H1 (cell line): ENCODE data around the gene TNIK. TPM values are rescaled to one million over a fixed set of nuclear protein-coding genes. Genes with fewer than 3 reads are reported as not detected.

Experiments used
- CTCF ChIA-PET: fragments of 300-600 bp; sonication (Branson Sonifier 250); formaldehyde crosslinking; loops from one replicate; lab custom pipeline; 2021; ENCODE audit not compliant: partially characterized antibody; lab: Charles Lee
- POLR2A ChIA-PET: fragments of 300-600 bp; sonication (Branson Sonifier 250); formaldehyde crosslinking; loops from one replicate; lab custom pipeline; 2021; ENCODE audit warnings: inconsistent platforms; ENCODE audit not compliant: partially characterized antibody; lab: Charles Lee
- DNase-seq, 2 experiments: peaks; one replicate each; pipeline versions ENCODE4 v3.0.0 to v3.0.0-alpha.2; 2010 to 2022; ENCODE audit warnings: low spot score in 2 of 2, low read depth in 1 of 2, mixed read lengths in 1 of 2
- FAIRE-seq: peaks from 2 replicates; lab custom pipeline; 2011; peaks lifted over from hg19 to GRCh38; lab: Jason Lieb, UNC
- H2AFZ ChIP-seq: 2 replicates; pipeline ENCODE4 v1.8.1; 2012; ENCODE audit warnings: low read length, inconsistent platforms
- H2AK5ac ChIP-seq: 2 replicates; pipeline ENCODE4 v1.6.1; 2013; ENCODE audit warnings: low read depth, low read length
- H2BK120ac ChIP-seq: replicated peaks from 2 replicates; pipeline ENCODE3; 2013; ENCODE audit warnings: low read depth, low read length, inconsistent platforms
- H2BK12ac ChIP-seq: 2 replicates; pipeline ENCODE4 v1.6.1; 2013; ENCODE audit warnings: low read depth, low read length
- H2BK15ac ChIP-seq: 2 replicates; pipeline ENCODE4 v1.6.1; 2013; ENCODE audit warnings: low read length
- H2BK20ac ChIP-seq: 2 replicates; pipeline ENCODE4 v1.6.1; 2013; ENCODE audit warnings: low read length
- H2BK5ac ChIP-seq: 2 replicates; pipeline ENCODE4 v1.6.1; 2013; ENCODE audit warnings: low read depth, low read length
- H3K14ac ChIP-seq: 2 replicates; pipeline ENCODE4 v1.6.1; 2013; ENCODE audit warnings: inconsistent platforms; ENCODE audit not compliant: insufficient read length
- H3K18ac ChIP-seq: 2 replicates; pipeline ENCODE4 v1.6.1; 2013; ENCODE audit warnings: low read length; ENCODE audit errors: extremely low read depth
- H3K23ac ChIP-seq: 2 replicates; pipeline ENCODE4 v1.6.1; 2013; ENCODE audit warnings: inconsistent platforms; ENCODE audit not compliant: insufficient read length
- H3K23me2 ChIP-seq: 2 replicates; pipeline ENCODE4 v1.6.1; 2013; ENCODE audit warnings: low read depth, low read length
- H3K27ac ChIP-seq: 2 replicates; pipeline ENCODE4 v1.6.1; 2011; ENCODE audit warnings: low read depth, low read length, inconsistent platforms
- H3K27me3 ChIP-seq, 4 experiments: replicated peaks in 1 of 4; 1 replicate in 1 of 4; 2 replicates in 3 of 4; pipeline versions ENCODE4 v1.6.1 to v1.8.1; 2011 to 2013; ENCODE audit warnings: low read length in 3 of 4, mild to moderate bottlenecking in 3 of 4, inconsistent platforms in 2 of 4, mixed read lengths in 2 of 4, moderate library complexity in 1 of 4; ENCODE audit not compliant: control insufficient read depth in 3 of 4, insufficient read depth in 3 of 4; ENCODE audit errors: extremely low read depth in 1 of 4
- H3K36me3 ChIP-seq, 4 experiments: 2 replicates each; pipeline versions ENCODE4 v1.6.1 to v1.8.1; 2011 to 2013; ENCODE audit warnings: mild to moderate bottlenecking in 4 of 4, low read length in 3 of 4, moderate library complexity in 2 of 4, control low read depth in 1 of 4, inconsistent platforms in 1 of 4; ENCODE audit not compliant: insufficient read depth in 4 of 4, control insufficient read depth in 2 of 4
- H3K4ac ChIP-seq: replicated peaks from 2 replicates; pipeline ENCODE3; 2013; ENCODE audit warnings: low read length, low read depth, mixed read lengths, inconsistent platforms; ENCODE audit not compliant: insufficient read length
- H3K4me1 ChIP-seq, 4 experiments: replicated peaks in 1 of 4; 1 replicate in 1 of 4; 2 replicates in 3 of 4; pipeline versions ENCODE4 v1.6.1 to v1.8.1; 2011 to 2013; ENCODE audit warnings: low read length in 3 of 4, inconsistent platforms in 2 of 4, mixed read lengths in 1 of 4; ENCODE audit not compliant: insufficient read depth in 4 of 4, control insufficient read depth in 3 of 4
- H3K4me2 ChIP-seq, 2 experiments: 2 replicates each; pipeline versions ENCODE4 v1.6.1 to v1.8.1; 2011 to 2013; ENCODE audit warnings: low read depth in 2 of 2, low read length in 2 of 2, control low read depth in 1 of 2, inconsistent platforms in 1 of 2, mild to moderate bottlenecking in 1 of 2; ENCODE audit not compliant: insufficient read depth in 1 of 2
- H3K4me3 ChIP-seq, 4 experiments: fragments of 200-600, 300-600 bp in 1 of 4; sonication (generic), shearing (Covaris generic), sonication (Bioruptor Twin) in 1 of 4; 2 replicates each; pipeline versions ENCODE4 v1.5.1 to v1.8.1; 2011 to 2016; ENCODE audit warnings: low read length in 4 of 4, low read depth in 3 of 4, control low read depth in 2 of 4, inconsistent platforms in 2 of 4, mild to moderate bottlenecking in 2 of 4, mixed read lengths in 1 of 4, moderate library complexity in 1 of 4; ENCODE audit not compliant: insufficient read depth in 2 of 4; ENCODE audit errors: extremely low read depth in 1 of 4
- H3K56ac ChIP-seq: replicated peaks from 2 replicates; pipeline ENCODE3; 2013; ENCODE audit warnings: low read depth, mild to moderate bottlenecking, mixed read lengths, low read length, inconsistent platforms; ENCODE audit not compliant: insufficient read length
- H3K79me1 ChIP-seq: 2 replicates; pipeline ENCODE4 v1.6.1; 2013; ENCODE audit warnings: low read depth, low read length, control low read depth
- H3K79me2 ChIP-seq, 2 experiments: 2 replicates each; pipeline versions ENCODE4 v1.6.1 to v1.8.1; 2012 to 2013; ENCODE audit warnings: low read length in 2 of 2, mild to moderate bottlenecking in 2 of 2, inconsistent platforms in 1 of 2; ENCODE audit not compliant: insufficient read depth in 2 of 2, control insufficient read depth in 1 of 2
- H3K9ac ChIP-seq, 4 experiments: replicated peaks in 1 of 4; 1 replicate in 1 of 4; 2 replicates in 3 of 4; pipeline versions ENCODE4 v1.6.1 to v1.8.1; 2011 to 2013; ENCODE audit warnings: low read depth in 3 of 4, low read length in 3 of 4, control low read depth in 2 of 4, mild to moderate bottlenecking in 2 of 4, moderate library complexity in 2 of 4, inconsistent platforms in 1 of 4; ENCODE audit errors: extremely low read depth in 1 of 4
- H3K9me3 ChIP-seq, 2 experiments: 2 replicates each; pipeline versions ENCODE4 v1.6.1 to v1.8.1; 2012 to 2013; ENCODE audit warnings: mild to moderate bottlenecking in 2 of 2, moderate library complexity in 2 of 2, control low read depth in 1 of 2, inconsistent platforms in 1 of 2, low read depth in 1 of 2, low read length in 1 of 2, mixed read lengths in 1 of 2; ENCODE audit not compliant: insufficient read depth in 2 of 2
- H4K20me1 ChIP-seq, 2 experiments: replicated peaks in 1 of 2; 2 replicates each; pipeline versions ENCODE3 to v1.8.1; 2011 to 2013; ENCODE audit warnings: inconsistent platforms in 2 of 2, low read length in 2 of 2, mild to moderate bottlenecking in 1 of 2; ENCODE audit not compliant: insufficient read depth in 2 of 2, control insufficient read depth in 1 of 2
- H4K5ac ChIP-seq: 2 replicates; pipeline ENCODE4 v1.6.1; 2013; ENCODE audit warnings: low read length, low read depth, mixed read lengths, inconsistent platforms; ENCODE audit not compliant: insufficient read length
- H4K8ac ChIP-seq: 2 replicates; pipeline ENCODE4 v1.8.0; 2013; ENCODE audit warnings: mild to moderate bottlenecking, moderate library complexity, low read length, inconsistent platforms; ENCODE audit not compliant: insufficient read depth; ENCODE audit errors: extremely low read depth
- H4K91ac ChIP-seq: replicated peaks from 2 replicates; pipeline ENCODE3; 2013; ENCODE audit warnings: low read length, mixed read lengths, inconsistent platforms; ENCODE audit not compliant: insufficient read length
- CBX5 ChIP-seq: fragments of 300-800, 300-1000 bp; sonication (generic); IDR thresholded peaks from 2 replicates; pipeline ENCODE4 v1.7.1; 2016; ENCODE audit warnings: antibody characterized with exemption, low read length, low read depth
- KDM1A ChIP-seq: fragments of 200-600, 300-600 bp; sonication (generic); IDR thresholded peaks from 2 replicates; pipeline ENCODE4 v1.7.1; 2016; ENCODE audit warnings: mild to moderate bottlenecking, low read length, borderline replicate concordance
- POU5F1 ChIP-seq: IDR thresholded peaks from 2 replicates; pipeline ENCODE4 v1.6.1; 2011; ENCODE audit warnings: low read depth, mild to moderate bottlenecking, low read length, moderate library complexity
- SP4 ChIP-seq: IDR thresholded peaks from 2 replicates; pipeline ENCODE4 v1.6.1; 2012; ENCODE audit warnings: low read length, inconsistent platforms
- WGBS, 2 experiments: shearing (Covaris generic) in 1 of 2; methylation state at CpG; one replicate each; pipeline versions ENCODE4 v1.1.6 to v1.1.7; 2013 to 2015; ENCODE audit warnings: low lambda C conversion rate in 2 of 2, mixed read lengths in 2 of 2, inconsistent platforms in 1 of 2, low coverage in 1 of 2, missing lambda C conversion rate in 1 of 2; ENCODE audit not compliant: insufficient replicate concordance in 2 of 2, insufficient coverage in 1 of 2, insufficient read length in 1 of 2; ENCODE audit errors: extremely low coverage in 1 of 2, missing lambda C conversion rate in 1 of 2; 5-methylcytosine and 5-hydroxymethylcytosine counted together
- polyA plus RNA-seq, 7 experiments: library from polyadenylated mRNA; depleted of rRNA in 3 of 7; stranded (reverse) in 5 of 7; unstranded in 2 of 7; fragments of >200 nt in 5 of 7; fragments of 200-250 nt in 2 of 7; gene quantifications; 1 replicate in 5 of 7; 2 replicates in 1 of 7; 4 replicates in 1 of 7; pipeline versions ENCODE4 v1.2.1 to v1.2.3, GENCODE V29; 2011 to 2013; ENCODE audit warnings: missing spikeins in 2 of 7, mixed read lengths in 2 of 7
- total RNA-seq: library from RNA; stranded (reverse); fragmentation: NEBNext Ultra II Directional; extraction: Animal tissue kit (Norgen Biotek cat#: 25700); gene quantifications from 2 replicates; pipeline ENCODE4 v1.2.1, GENCODE V29; 2021

The TNIK gene
- total and polyA plus RNA-seq, 2 of the 8 experiments (the other 6 are each of a cell fraction or from before 2014, with no cell fraction given) = 7.4 to 42.0 TPM

GRCh38 chr3:171297951-171298350 lies 162.3 kb downstream of the TNIK start:
- CTCF ChIA-PET = no interaction called here
- Histone ChIP-seq H3K4me2 (no peak overlapping the region), H3K4me1 (peaks cover 0 to 7% (median 2%) of the 10 kb centered on the region in 4 experiments; a peak in 3 of 7 replicates), H2BK20ac (no peak overlapping the region), H4K20me1 (no peaks in the 10 kb centered on the region), H3K56ac (no peak overlapping the region), H3K27me3 (no peaks in the 10 kb centered on the region), H3K36me3 (no peaks in the 10 kb centered on the region; a peak in 1 of 8 replicates), H4K8ac (no peak overlapping the region), H3K9ac (no peak overlapping the region), H3K4ac (no peak overlapping the region), H2AK5ac (no peak overlapping the region), H2BK120ac (no peak overlapping the region), H3K18ac (no peak overlapping the region), H4K91ac (no peak overlapping the region), H3K23me2 (no peaks in the 10 kb centered on the region), H3K9me3 (no peaks in the 10 kb centered on the region), H3K23ac (no peak overlapping the region), H3K27ac (no peak overlapping the region), H2BK12ac (no peak overlapping the region), H3K79me2 (no peaks in the 10 kb centered on the region), H4K5ac (no peak overlapping the region), H3K14ac (no peak overlapping the region), H2BK15ac (no peak overlapping the region), H3K4me3 (no peak overlapping the region), H3K79me1 (no peaks in the 10 kb centered on the region), H2BK5ac (no peak overlapping the region), H2AFZ (no peak overlapping the region)
- no peak for TF ChIP-seq SP4
- no peak for TF ChIP-seq POU5F1
- TF ChIP-seq KDM1A = no peak
- no peak for TF ChIP-seq CBX5
- 95% methylated on average over 1 of the region's 1 CpG; no CpG with 5 or more reads in 1 of the 2 experiments for WGBS, 2 experiments
- POLR2A ChIA-PET = no interaction called here
- DNase-seq = no peak
- no peak for FAIRE-seq
